Epithelial cell of prostate (primary cell): ENCODE results near the gene MLYCD.
A peak's percentile ranks its signal among the peaks of the same experiment; 100 is the strongest.

ENCODE experiments used
- DNase-seq: peaks from one replicate; pipeline ENCODE4 v3.0.0-alpha.2; 2011; ENCODE audit warnings: low read depth, low spot score
- H3K27ac ChIP-seq: fragments of 450-650 bp; 2 replicates; pipeline ENCODE4 v1.5.1; 2017; ENCODE audit warnings: mild to moderate bottlenecking

The MLYCD gene

GRCh38 chr16:83895942-83896341, 3.0 kb upstream of the MLYCD start:
- DNase-seq: no peak

GRCh38 chr16:83899272-83899897, 470 bp downstream of the MLYCD start:
- H3K27ac ChIP-seq: peak overlapping the region; percentile 42
- DNase-seq: no peak

More at GRCh38 chr16:83895942-83896341, 3.0 kb upstream of the MLYCD start:
- no peak overlapping the region for H3K27ac ChIP-seq

- no peak overlapping the region for H3K27ac ChIP-seq
- DNase-seq: no peak
These were observed 1.1 kb downstream of the MLYCD start for GRCh38 chr16:83899978-83900377.

- DNase-seq: no peak
- no peak overlapping the region for H3K27ac ChIP-seq
These were observed 1.7 kb downstream of the MLYCD start for GRCh38 chr16:83900571-83900970.

GRCh38 chr16:83901101-83901500, 2.2 kb downstream of the MLYCD start:
- H3K27ac ChIP-seq: no peak overlapping the region
- no peak for DNase-seq

- DNase-seq: no peak
- H3K27ac ChIP-seq: no peak overlapping the region
These were observed 4.8 kb downstream of the MLYCD start for GRCh38 chr16:83903751-83904150.

GRCh38 chr16:83906683-83907082, 7.8 kb downstream of the MLYCD start:
- DNase-seq: no peak
- no peak overlapping the region for H3K27ac ChIP-seq

- no peak overlapping the region for H3K27ac ChIP-seq
- no peak for DNase-seq
These were observed 8.2 kb downstream of the MLYCD start for GRCh38 chr16:83907111-83907510.

GRCh38 chr16:83907631-83908250, 8.8 kb downstream of the MLYCD start:
- no peak for DNase-seq
- no peak overlapping the region for H3K27ac ChIP-seq

GRCh38 chr16:83908798-83909197, 9.9 kb downstream of the MLYCD start:
- no peak for DNase-seq
- H3K27ac ChIP-seq: no peak overlapping the region

- H3K27ac ChIP-seq: no peak overlapping the region
- DNase-seq: no peak
These were observed 12.4 kb downstream of the MLYCD start for GRCh38 chr16:83911290-83911689.

- peak overlapping the region; percentile 58 for H3K27ac ChIP-seq
- no peak for DNase-seq
These were observed 13.8 kb downstream of the MLYCD start for GRCh38 chr16:83912519-83913244.

GRCh38 chr16:83913245-83913633, 14.3 kb downstream of the MLYCD start:
- DNase-seq: no peak
- peak overlapping the region; percentile 58 for H3K27ac ChIP-seq

GRCh38 chr16:83914091-83914710, 15.3 kb downstream of the MLYCD start:
- DNase-seq: no peak
- no peak overlapping the region for H3K27ac ChIP-seq

- no peak for DNase-seq
- H3K27ac ChIP-seq: no peak overlapping the region
These were observed 16.2 kb downstream of the MLYCD start for GRCh38 chr16:83915081-83915480.

- H3K27ac ChIP-seq: no peak overlapping the region
- no peak for DNase-seq
These were observed 16.6 kb downstream of the MLYCD start for GRCh38 chr16:83915491-83915890.

GRCh38 chr16:83917152-83918120, 18.5 kb downstream of the MLYCD start:
- no peak for DNase-seq
- H3K27ac ChIP-seq: no peak overlapping the region

GRCh38 chr16:83920894-83921491, 22.1 kb downstream of the MLYCD start:
- no peak for DNase-seq
- no peak overlapping the region for H3K27ac ChIP-seq

- H3K27ac ChIP-seq: no peak overlapping the region
- no peak for DNase-seq
These were observed 24.9 kb downstream of the MLYCD start for GRCh38 chr16:83923581-83924365.
